Large intestine (tissue), 3 donors: ENCODE data around the gene VWA2. TPM values are rescaled to one million over a fixed set of nuclear protein-coding genes. Genes with fewer than 3 reads are reported as not detected.
A peak's percentile ranks its signal among the peaks of the same experiment; 100 is the strongest.
"Not testable (repeated sequence)": the region's sequence is repeated elsewhere in the genome, so short reads cannot be mapped to it uniquely, and the experiment has no call there.

Experiments
- DNase-seq, 2 donors: peaks; one replicate each; pipeline versions ENCODE4 v3.0.0 to v3.0.0-alpha.2; 2013
- H3K27ac ChIP-seq: one replicate; pipeline ENCODE4 v1.5.1; 2013; ENCODE audit warnings: low read length
- H3K27me3 ChIP-seq: 2 replicates; pipeline ENCODE4 v1.6.1; 2013; ENCODE audit warnings: low read length; ENCODE audit not compliant: control insufficient read depth, insufficient read depth
- H3K36me3 ChIP-seq: 2 replicates; pipeline ENCODE4 v1.6.1; 2013; ENCODE audit warnings: low read length; ENCODE audit not compliant: control insufficient read depth, insufficient read depth
- H3K4me1 ChIP-seq: one replicate; pipeline ENCODE4 v1.6.1; 2013; ENCODE audit warnings: low read length; ENCODE audit not compliant: control insufficient read depth, insufficient read depth
- H3K4me3 ChIP-seq: one replicate; pipeline ENCODE4 v1.5.1; 2013; ENCODE audit warnings: low read length
- H3K9me3 ChIP-seq: one replicate; pipeline ENCODE4 v1.6.1; 2013; ENCODE audit warnings: mild to moderate bottlenecking, low read depth, low read length, moderate library complexity; ENCODE audit not compliant: control insufficient read depth
- WGBS: methylation state at CpG from one replicate; pipeline ENCODE4 v1.1.5; 2013; ENCODE audit warnings: low lambda C conversion rate; ENCODE audit not compliant: insufficient coverage; 5-methylcytosine and 5-hydroxymethylcytosine counted together
- polyA plus RNA-seq: library from polyadenylated mRNA; unstranded; fragments of 120-200 nt; gene quantifications from one replicate; pipeline ENCODE4 v1.2.1, GENCODE V29; 2013

Gene VWA2
- polyA plus RNA-seq, 1 donor: 4.6 TPM

GRCh38 chr10:114326795-114327194, 87.7 kb downstream of the VWA2 start:
- H3K4me1 ChIP-seq: no peaks in the 10 kb centered on the region
- H3K27ac ChIP-seq: no peak overlapping the region
- no peaks in the 10 kb centered on the region for H3K9me3 ChIP-seq
- H3K4me3 ChIP-seq: no peak overlapping the region
- 80% methylated on average over 1 of the region's 2 CpGs for WGBS
- no peaks in the 10 kb centered on the region for H3K27me3 ChIP-seq
- no peak for DNase-seq
- no peaks in the 10 kb centered on the region for H3K36me3 ChIP-seq

GRCh38 chr10:114327537-114328440, 88.7 kb downstream of the VWA2 start:
- H3K27me3 ChIP-seq: no peaks in the 10 kb centered on the region
- WGBS: no CpG with 5 or more reads among the region's 15 CpGs
- no peak for DNase-seq

GRCh38 chr10:114328441-114328812, 89.4 kb downstream of the VWA2 start:
- Histone ChIP-seq H3K9me3 (no peaks in the 10 kb centered on the region), H3K27me3 (no peaks in the 10 kb centered on the region), H3K4me1 (no peaks in the 10 kb centered on the region), H3K27ac (no peak overlapping the region), H3K36me3 (no peaks in the 10 kb centered on the region), H3K4me3 (no peak overlapping the region)
- no peak for DNase-seq
- WGBS: no CpG with 5 or more reads among the region's 6 CpGs

More at GRCh38 chr10:114327537-114328440, 88.7 kb downstream of the VWA2 start:
- H3K36me3 ChIP-seq: no peaks in the 10 kb centered on the region
- H3K4me3 ChIP-seq: no peak overlapping the region
- H3K9me3 ChIP-seq: no peaks in the 10 kb centered on the region
- H3K27ac ChIP-seq: no peak overlapping the region
- no peaks in the 10 kb centered on the region for H3K4me1 ChIP-seq

GRCh38 chr10:114328874-114329273, 89.8 kb downstream of the VWA2 start:
- no peaks in the 10 kb centered on the region for H3K4me1 ChIP-seq
- no peaks in the 10 kb centered on the region for H3K27me3 ChIP-seq
- H3K9me3 ChIP-seq: no peaks in the 10 kb centered on the region
- H3K4me3 ChIP-seq: no peak overlapping the region
- no peak overlapping the region for H3K27ac ChIP-seq
- DNase-seq: no peak
- no peaks in the 10 kb centered on the region for H3K36me3 ChIP-seq
- WGBS: no CpG with 5 or more reads among the region's 6 CpGs

- H3K36me3 ChIP-seq: no peaks in the 10 kb centered on the region
- H3K4me1 ChIP-seq: no peaks in the 10 kb centered on the region
- H3K9me3 ChIP-seq: no peaks in the 10 kb centered on the region
- no peak overlapping the region for H3K4me3 ChIP-seq
- DNase-seq: no peak
- no peak overlapping the region for H3K27ac ChIP-seq
- WGBS: no CpG with 5 or more reads among the region's 10 CpGs
- H3K27me3 ChIP-seq: no peaks in the 10 kb centered on the region
Observed at GRCh38 chr10:114329634-114330365, 90.7 kb downstream of the VWA2 start.

GRCh38 chr10:114332301-114333192, 93.5 kb downstream of the VWA2 start:
- no peak overlapping the region for H3K27ac ChIP-seq
- DNase-seq: peak in 1 of 2 donors; percentile 17
- H3K36me3 ChIP-seq: no peaks in the 10 kb centered on the region
- WGBS: no CpG with 5 or more reads among the region's 14 CpGs
- no peaks in the 10 kb centered on the region for H3K4me1 ChIP-seq
- no peak overlapping the region for H3K4me3 ChIP-seq
- no peaks in the 10 kb centered on the region for H3K9me3 ChIP-seq
- H3K27me3 ChIP-seq: no peaks in the 10 kb centered on the region

GRCh38 chr10:114333441-114333840, 94.4 kb downstream of the VWA2 start:
- H3K4me1 ChIP-seq, H3K36me3 ChIP-seq, H3K9me3 ChIP-seq, DNase-seq, H3K27me3 ChIP-seq, H3K27ac ChIP-seq, H3K4me3 ChIP-seq: not testable (repeated sequence)
- 87% methylated on average over 3 of the region's 5 CpGs for WGBS

GRCh38 chr10:114334301-114334700, 95.2 kb downstream of the VWA2 start:
- WGBS: no CpG with 5 or more reads among the region's 6 CpGs
- H3K27me3 ChIP-seq: no peaks in the 10 kb centered on the region
- no peak for DNase-seq
- no peaks in the 10 kb centered on the region for H3K4me1 ChIP-seq
- H3K36me3 ChIP-seq: peaks cover 3% of the 10 kb centered on the region
- H3K4me3 ChIP-seq: no peak overlapping the region
- no peaks in the 10 kb centered on the region for H3K9me3 ChIP-seq
- no peak overlapping the region for H3K27ac ChIP-seq

- Histone ChIP-seq H3K4me1 (no peaks in the 10 kb centered on the region), H3K36me3 (peaks cover 3% of the 10 kb centered on the region), H3K27ac (no peak overlapping the region), H3K4me3 (no peak overlapping the region), H3K9me3 (no peaks in the 10 kb centered on the region), H3K27me3 (no peaks in the 10 kb centered on the region)
- WGBS: 100% methylated on average over 1 of the region's 3 CpGs
- DNase-seq: no peak
Observed at GRCh38 chr10:114335614-114336013, 96.6 kb downstream of the VWA2 start.
